Middle frontal gyrus (tissue), 1 donor: ENCODE data around the gene TMEM175.

Source experiments
- DNase-seq: peaks from one replicate; pipeline ENCODE4 v3.0.0-alpha.2; 2015; ENCODE audit warnings: low spot score; ENCODE audit errors: extremely low spot score

The TMEM175 gene

GRCh38 chr4:1002131-1002630 lies 69.9 kb downstream of the TMEM175 start:
- no peak for DNase-seq

- DNase-seq = no peak
Observed at GRCh38 chr4:1002631-1003251, 70.5 kb downstream of the TMEM175 start.

- no peak for DNase-seq
Observed at GRCh38 chr4:1003271-1004070, 71.2 kb downstream of the TMEM175 start.

- DNase-seq = no peak
Observed at GRCh38 chr4:1004071-1004418, 71.8 kb downstream of the TMEM175 start.

- no peak for DNase-seq
Observed at GRCh38 chr4:1004557-1005485, 72.6 kb downstream of the TMEM175 start.

GRCh38 chr4:1006856-1007255 lies 74.6 kb downstream of the TMEM175 start:
- no peak for DNase-seq
